CD8-positive, alpha-beta memory T cell (primary cell): ENCODE results near the gene DNTT. TPM values are rescaled to one million over a fixed set of nuclear protein-coding genes. Genes with fewer than 3 reads are reported as not detected.
A peak's percentile ranks its signal among the peaks of the same experiment; 100 is the strongest.

Source experiments
- CTCF ChIA-PET: fragments of 350-600 bp; sonication (Branson Sonifier 250); formaldehyde crosslinking; loops from one replicate; lab custom pipeline; 2021; ENCODE audit warnings: antibody characterized with exemption; lab: Charles Lee
- POLR2A ChIA-PET: fragments of 350-600 bp; sonication (Branson Sonifier 250); formaldehyde crosslinking; loops from one replicate; lab custom pipeline; 2021; ENCODE audit warnings: antibody characterized with exemption; lab: Charles Lee
- DNase-seq, 5 donors: peaks; one replicate each; pipeline versions ENCODE4 v3.0.0 to v3.0.0-alpha.2; 2020 to 2022; ENCODE audit warnings: mixed read lengths in 1 of 5
- H3K27ac ChIP-seq: one replicate; pipeline ENCODE4 v1.7.0; 2013; ENCODE audit warnings: low read depth, mild to moderate bottlenecking, low read length, moderate library complexity
- H3K27me3 ChIP-seq: 2 replicates; pipeline ENCODE4 v1.7.0; 2013; ENCODE audit warnings: low read length, mild to moderate bottlenecking; ENCODE audit not compliant: insufficient read depth, poor library complexity, severe bottlenecking
- H3K36me3 ChIP-seq: 2 replicates; pipeline ENCODE4 v1.7.0; 2013; ENCODE audit warnings: mild to moderate bottlenecking, low read length, moderate library complexity; ENCODE audit not compliant: insufficient read depth
- H3K4me1 ChIP-seq: 2 replicates; pipeline ENCODE4 v1.7.0; 2013; ENCODE audit warnings: mild to moderate bottlenecking, low read length, moderate library complexity; ENCODE audit not compliant: insufficient read depth
- H3K4me3 ChIP-seq: 2 replicates; pipeline ENCODE4 v1.7.0; 2013; ENCODE audit warnings: mild to moderate bottlenecking, low read length
- H3K9me3 ChIP-seq: 2 replicates; pipeline ENCODE4 v1.7.0; 2013; ENCODE audit warnings: mild to moderate bottlenecking, low read length
- H3K27ac Mint-ChIP-seq, 8 donors: one replicate each; pipeline ENCODE4 v1.8.0; 2020 to 2021; ENCODE audit warnings: mixed read lengths in 8 of 8, mild to moderate bottlenecking in 6 of 8, inconsistent platforms in 3 of 8, moderate library complexity in 3 of 8
- H3K27me3 Mint-ChIP-seq, 2 donors: one replicate each; pipeline ENCODE4 v1.8.0; 2020 to 2021; ENCODE audit warnings: mixed read lengths in 2 of 2, mild to moderate bottlenecking in 1 of 2, moderate library complexity in 1 of 2
- H3K36me3 Mint-ChIP-seq, 3 donors: one replicate each; pipeline ENCODE4 v1.8.0; 2020 to 2021; ENCODE audit warnings: mixed read lengths in 3 of 3, inconsistent platforms in 1 of 3, mild to moderate bottlenecking in 1 of 3
- H3K4me1 Mint-ChIP-seq, 3 donors: one replicate each; pipeline ENCODE4 v1.8.0; 2020 to 2021; ENCODE audit warnings: mixed read lengths in 3 of 3, inconsistent platforms in 1 of 3, mild to moderate bottlenecking in 1 of 3
- H3K4me3 Mint-ChIP-seq, 7 donors: one replicate each; pipeline ENCODE4 v1.8.0; 2020 to 2021; ENCODE audit warnings: mixed read lengths in 7 of 7, mild to moderate bottlenecking in 6 of 7, moderate library complexity in 4 of 7, inconsistent platforms in 2 of 7
- H3K9me3 Mint-ChIP-seq, 5 donors: one replicate each; pipeline ENCODE4 v1.8.0; 2020 to 2022; ENCODE audit warnings: mixed read lengths in 5 of 5, mild to moderate bottlenecking in 3 of 5, moderate library complexity in 2 of 5, inconsistent platforms in 1 of 5
- polyA plus RNA-seq: library from polyadenylated mRNA; unstranded; fragments of 300-500 nt; fragmentation: Illumina TruSeq; gene quantifications from one replicate; pipeline ENCODE4 v1.2.3, GENCODE V29; 2021
- total RNA-seq, 2 experiments: library from RNA; stranded (reverse); gene quantifications; one replicate each; pipeline ENCODE4 v1.2.3, GENCODE V29; 2021

DNTT gene
- total and polyA plus RNA-seq, 3 experiments from 2014 or later = not detected

- no peak for DNase-seq
- Mint-ChIP-seq H3K4me1 (no peaks in the 10 kb centered on the region), H3K4me3 (no peak overlapping the region), H3K36me3 (peaks cover 0 to 4% (median 0%) of the 10 kb centered on the region in 3 donors), H3K9me3 (peaks cover 3 to 11% (median 9%) of the 10 kb centered on the region in 5 donors), H3K27ac (no peak overlapping the region), H3K27me3 (peaks cover 17 to 20% of the 10 kb centered on the region in 2 donors)
- Histone ChIP-seq H3K27ac (no peak overlapping the region), H3K9me3 (no peaks in the 10 kb centered on the region), H3K27me3 (no peaks in the 10 kb centered on the region), H3K36me3 (no peaks in the 10 kb centered on the region), H3K4me3 (no peak overlapping the region), H3K4me1 (no peaks in the 10 kb centered on the region)
- POLR2A ChIA-PET = no interaction called here
- CTCF ChIA-PET = no interaction called here
Observed at GRCh38 chr10:96342402-96342801, 38.2 kb downstream of the DNTT start.

DNA sequence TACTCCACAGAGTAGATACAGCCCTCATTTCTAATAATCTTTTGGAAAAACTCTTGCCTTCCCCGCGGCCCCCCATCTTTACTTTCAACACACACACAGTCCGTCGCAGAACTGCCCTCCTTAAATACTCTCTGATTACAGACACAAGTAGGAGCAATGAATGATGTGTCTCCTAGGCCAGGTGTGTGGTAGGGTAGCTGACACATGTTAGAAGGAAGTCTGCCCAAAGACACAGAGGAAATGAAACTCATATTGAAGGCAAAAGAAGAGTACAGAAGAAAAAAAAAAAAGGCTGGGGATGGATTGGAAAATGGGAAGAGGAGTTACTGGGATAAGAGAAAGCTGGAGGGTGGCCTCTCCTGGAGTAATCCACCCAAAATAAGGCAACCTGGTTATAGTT is 39.9 kb downstream of the DNTT start:
- Mint-ChIP-seq H3K4me1 (no peaks in the 10 kb centered on the region), H3K27me3 (peaks cover 17 to 30% of the 10 kb centered on the region in 2 donors), H3K36me3 (peaks cover 0 to 4% (median 0%) of the 10 kb centered on the region in 3 donors), H3K4me3 (no peak overlapping the region), H3K9me3 (peaks cover 3 to 11% (median 9%) of the 10 kb centered on the region in 5 donors), H3K27ac (no peak overlapping the region)
- POLR2A ChIA-PET = no interaction called here
- no peak for DNase-seq
- H3K27me3 ChIP-seq = no peaks in the 10 kb centered on the region
- no peak overlapping the region for H3K27ac ChIP-seq
- H3K36me3 ChIP-seq = no peaks in the 10 kb centered on the region
- H3K9me3 ChIP-seq = no peaks in the 10 kb centered on the region
- no peak overlapping the region for H3K4me3 ChIP-seq
- CTCF ChIA-PET = no interaction called here
- H3K4me1 ChIP-seq = no peaks in the 10 kb centered on the region

DNA sequence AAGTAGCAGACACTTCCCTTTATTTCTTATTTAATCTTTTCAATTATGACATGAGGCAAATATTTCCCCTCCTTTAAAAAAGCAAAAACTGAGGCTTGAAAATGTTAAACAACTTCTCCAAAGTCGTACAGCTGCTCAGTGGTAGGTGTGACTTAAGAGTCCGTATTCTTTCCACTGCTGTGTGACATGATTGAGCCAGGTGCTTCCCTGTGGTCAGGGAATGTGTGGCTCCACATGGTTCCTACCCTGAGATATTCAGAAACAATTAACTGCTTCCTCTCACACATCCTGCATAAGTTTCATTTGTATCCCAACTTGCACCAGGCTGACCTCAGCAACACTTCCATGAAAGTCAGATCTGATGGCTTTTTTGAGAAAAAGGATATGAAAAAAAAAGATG is 41.0 kb downstream of the DNTT start:
- peaks cover 3 to 15% (median 9%) of the 10 kb centered on the region in 5 donors for H3K9me3 Mint-ChIP-seq
- CTCF ChIA-PET = no interaction called here

GRCh38 chr10:96346295-96346694 is 42.1 kb downstream of the DNTT start:
- no peaks in the 10 kb centered on the region for H3K4me1 Mint-ChIP-seq
- Histone ChIP-seq H3K27ac (no peak overlapping the region), H3K4me1 (no peaks in the 10 kb centered on the region), H3K27me3 (no peaks in the 10 kb centered on the region), H3K9me3 (no peaks in the 10 kb centered on the region), H3K4me3 (no peak overlapping the region), H3K36me3 (no peaks in the 10 kb centered on the region)
- no peak overlapping the region for H3K27ac Mint-ChIP-seq
- H3K27me3 Mint-ChIP-seq = peaks cover 17 to 39% of the 10 kb centered on the region in 2 donors
- no peak overlapping the region for H3K4me3 Mint-ChIP-seq
- H3K36me3 Mint-ChIP-seq = peaks cover 0 to 4% (median 0%) of the 10 kb centered on the region in 3 donors
- ChIA-PET POLR2A (no interaction called here), CTCF (no interaction called here)
- peaks cover 3 to 15% (median 9%) of the 10 kb centered on the region in 5 donors for H3K9me3 Mint-ChIP-seq
- DNase-seq = no peak

More for the DNA sequence above, 41.0 kb downstream of the DNTT start:
- Mint-ChIP-seq H3K27me3 (peaks cover 17 to 39% of the 10 kb centered on the region in 2 donors), H3K4me1 (no peaks in the 10 kb centered on the region), H3K27ac (no peak overlapping the region), H3K36me3 (peaks cover 0 to 4% (median 0%) of the 10 kb centered on the region in 3 donors), H3K4me3 (no peak overlapping the region)
- Histone ChIP-seq H3K27ac (no peak overlapping the region), H3K27me3 (no peaks in the 10 kb centered on the region), H3K4me1 (no peaks in the 10 kb centered on the region), H3K4me3 (no peak overlapping the region), H3K9me3 (no peaks in the 10 kb centered on the region), H3K36me3 (no peaks in the 10 kb centered on the region)
- POLR2A ChIA-PET = no interaction called here
- DNase-seq = no peak

GRCh38 chr10:96352027-96352426 is 47.8 kb downstream of the DNTT start:
- Histone ChIP-seq H3K27me3 (peaks cover 4% of the 10 kb centered on the region), H3K9me3 (no peaks in the 10 kb centered on the region), H3K4me3 (no peak overlapping the region), H3K4me1 (no peaks in the 10 kb centered on the region), H3K27ac (no peak overlapping the region), H3K36me3 (no peaks in the 10 kb centered on the region)
- ChIA-PET CTCF (interaction anchor here (1.2 kb wide), 1 partner anchor 18 kb away, joined by 3 read pairs; no protein-coding TSS in a partner anchor), POLR2A (no interaction called here)
- no peak overlapping the region for H3K4me3 Mint-ChIP-seq
- peaks cover 11 to 48% of the 10 kb centered on the region in 2 donors for H3K27me3 Mint-ChIP-seq
- peaks cover 0 to 5% (median 0%) of the 10 kb centered on the region in 5 donors for H3K9me3 Mint-ChIP-seq
- no peak overlapping the region for H3K27ac Mint-ChIP-seq
- no peaks in the 10 kb centered on the region for H3K36me3 Mint-ChIP-seq
- no peak for DNase-seq
- H3K4me1 Mint-ChIP-seq = no peaks in the 10 kb centered on the region

DNA sequence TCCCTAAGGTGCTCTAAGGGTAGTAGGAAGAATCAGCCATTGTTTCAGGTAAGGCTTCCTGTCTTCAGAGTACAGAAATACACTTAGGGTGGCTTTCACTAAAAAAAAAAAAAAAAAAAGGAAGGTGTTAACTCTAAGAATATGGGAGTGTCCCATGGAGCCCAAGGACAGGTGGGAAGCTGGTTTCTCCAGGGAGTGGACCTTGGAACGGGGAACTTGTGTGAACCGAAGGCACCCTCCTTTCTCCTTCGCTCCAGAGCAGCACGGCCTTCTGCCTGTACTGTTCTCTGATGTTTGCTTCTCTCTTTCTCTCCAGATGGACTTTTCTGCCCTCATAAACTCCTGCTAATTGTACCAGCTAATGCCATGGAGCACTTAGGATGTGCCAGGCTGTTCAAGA is 48.3 kb downstream of the DNTT start:
- Mint-ChIP-seq H3K27ac (no peak overlapping the region), H3K9me3 (peaks cover 0 to 5% (median 0%) of the 10 kb centered on the region in 5 donors), H3K4me1 (no peaks in the 10 kb centered on the region), H3K36me3 (no peaks in the 10 kb centered on the region), H3K4me3 (no peak overlapping the region), H3K27me3 (peaks cover 7 to 50% of the 10 kb centered on the region in 2 donors)
- DNase-seq = no peak
- CTCF ChIA-PET = interaction anchor here (1.2 kb wide), 1 partner anchor 18 kb away, joined by 3 read pairs; no protein-coding TSS in a partner anchor
- H3K4me3 ChIP-seq = no peak overlapping the region
- H3K4me1 ChIP-seq = no peaks in the 10 kb centered on the region
- H3K9me3 ChIP-seq = no peaks in the 10 kb centered on the region
- POLR2A ChIA-PET = no interaction called here
- H3K36me3 ChIP-seq = no peaks in the 10 kb centered on the region
- peaks cover 4% of the 10 kb centered on the region for H3K27me3 ChIP-seq
- no peak overlapping the region for H3K27ac ChIP-seq

GRCh38 chr10:96357038-96357620 is 52.9 kb downstream of the DNTT start:
- CTCF ChIA-PET = interaction anchor here (0.8 to 1.1 kb wide), 3 partner anchors 8 to 13 kb away, joined by 3 to 4 read pairs (median 3); no protein-coding TSS in a partner anchor
- H3K27ac Mint-ChIP-seq = peak overlapping the region in 1 of 8 donors; percentile 31
- peaks cover 4% of the 10 kb centered on the region for H3K27me3 ChIP-seq
- no peak overlapping the region for H3K4me3 Mint-ChIP-seq
- H3K36me3 Mint-ChIP-seq = no peaks in the 10 kb centered on the region
- DNase-seq = no peak
- no peaks in the 10 kb centered on the region for H3K9me3 ChIP-seq
- no peaks in the 10 kb centered on the region for H3K4me1 Mint-ChIP-seq
- POLR2A ChIA-PET = no interaction called here
- H3K4me1 ChIP-seq = no peaks in the 10 kb centered on the region
- H3K27ac ChIP-seq = no peak overlapping the region
- no peaks in the 10 kb centered on the region for H3K36me3 ChIP-seq
- H3K9me3 Mint-ChIP-seq = peaks cover 0 to 2% (median 0%) of the 10 kb centered on the region in 5 donors
- H3K27me3 Mint-ChIP-seq = peaks cover 11 to 46% of the 10 kb centered on the region in 2 donors
- H3K4me3 ChIP-seq = no peak overlapping the region

DNA sequence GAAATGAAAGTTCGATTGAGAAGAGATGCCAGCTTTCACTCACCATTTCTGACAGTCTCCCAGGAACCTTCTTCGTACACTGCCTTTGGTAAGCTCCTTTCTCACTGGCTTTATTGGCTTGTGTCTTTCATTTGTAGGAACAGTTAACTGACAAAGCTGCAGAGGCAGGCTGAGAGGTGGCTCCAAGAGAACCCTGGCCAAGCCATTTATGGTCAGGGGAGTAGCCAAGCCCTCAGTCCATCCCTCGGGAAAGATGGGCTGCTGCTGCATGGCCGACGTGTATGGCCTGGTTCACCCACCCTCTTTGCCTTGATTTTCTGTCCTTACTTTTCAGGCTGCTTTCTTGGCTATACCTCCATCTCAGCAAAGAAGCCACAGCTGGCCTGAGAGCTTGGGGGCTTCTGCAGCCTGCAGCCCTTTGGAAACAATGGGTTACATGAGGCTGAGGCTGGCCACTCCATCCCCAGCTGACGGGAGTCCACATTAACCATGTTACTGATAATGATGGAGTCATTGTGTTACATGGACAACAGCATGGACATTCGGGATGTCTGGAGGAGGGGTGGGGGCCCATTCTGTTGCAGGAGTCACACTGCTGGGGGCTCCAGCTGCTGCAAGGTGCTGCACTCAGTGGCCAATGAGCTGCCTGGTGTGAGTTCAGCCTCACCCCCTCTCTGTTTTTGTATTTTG is 54.8 kb downstream of the DNTT start, which contains the start of gene OPALIN:
Gene OPALIN, minus strand, starts transcription at position 152 of the 690 bp plus-strand sequence. Its CDS starts 106 bp downstream, at position 46.
- H3K4me1 ChIP-seq = no peaks in the 10 kb centered on the region
- Mint-ChIP-seq H3K4me3 (no peak within 1 kb of the TSS), H3K27ac (no peak within 1 kb of the TSS), H3K9me3 (peaks cover 0 to 2% (median 0%) of the 10 kb centered on the region in 5 donors), H3K36me3 (no peaks in the 10 kb centered on the region), H3K27me3 (peaks cover 13 to 38% of the 10 kb centered on the region in 2 donors), H3K4me1 (no peaks in the 10 kb centered on the region)
- no peaks in the 10 kb centered on the region for H3K36me3 ChIP-seq
- H3K27ac ChIP-seq = no peak within 1 kb of the TSS
- no peaks in the 10 kb centered on the region for H3K9me3 ChIP-seq
- ChIA-PET CTCF (interaction anchor here (1.8 kb wide), 1 partner anchor 11 kb away, joined by 5 read pairs; no protein-coding TSS in a partner anchor), POLR2A (no interaction called here)
- H3K27me3 ChIP-seq = no peaks in the 10 kb centered on the region
- no peak within 1 kb of the TSS for H3K4me3 ChIP-seq
- DNase-seq = no peak
